ENCODE data around the gene KDM1A.

The KDM1A gene

GRCh38 chr1:23013657-23014056 lies 5.6 kb upstream of the KDM1A start:
- no peak for DNase-seq (ENCODE audit: low spot score)

- DNase-seq (ENCODE audit: low spot score) = no peak
These were observed 591 bp upstream of the KDM1A start for GRCh38 chr1:23018661-23019093.

DNA sequence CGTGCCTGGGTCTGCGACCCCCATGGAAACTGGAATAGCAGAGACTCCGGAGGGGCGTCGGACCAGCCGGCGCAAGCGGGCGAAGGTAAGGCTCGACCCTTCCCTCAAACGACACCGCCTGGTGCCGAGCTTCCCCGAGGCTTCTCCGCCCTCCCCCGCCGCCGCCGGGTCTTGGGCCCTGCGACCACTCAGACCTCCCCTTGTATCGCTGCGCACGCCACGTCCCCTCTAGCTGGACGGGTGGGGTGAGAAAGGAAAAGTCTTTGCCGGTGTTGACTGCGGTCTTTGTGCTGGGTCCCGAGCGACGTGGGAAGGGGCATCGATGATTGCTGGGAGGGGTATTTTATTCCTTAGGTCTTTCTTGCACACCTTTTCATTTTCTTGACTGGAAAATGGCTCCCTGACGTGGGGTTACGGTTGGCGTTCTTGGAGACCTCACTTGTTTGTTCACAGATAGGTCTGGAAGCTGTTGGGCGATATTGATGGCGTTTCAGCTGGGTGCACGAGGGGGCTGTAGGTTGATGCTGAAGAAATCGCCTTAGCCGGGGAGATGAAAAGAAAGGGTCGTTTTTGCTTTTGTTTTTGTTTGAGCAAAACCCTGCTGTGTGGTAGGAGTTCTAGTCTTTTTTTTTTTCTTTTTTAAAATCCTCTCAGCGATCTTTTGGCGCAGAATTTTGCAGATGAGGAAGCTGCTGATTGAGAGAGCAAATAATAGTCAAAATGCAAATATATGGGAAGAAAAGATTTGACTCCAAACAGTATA lies 776 bp downstream of the KDM1A start:
- peak; percentile 10 for DNase-seq (ENCODE audit: low spot score)

DNA sequence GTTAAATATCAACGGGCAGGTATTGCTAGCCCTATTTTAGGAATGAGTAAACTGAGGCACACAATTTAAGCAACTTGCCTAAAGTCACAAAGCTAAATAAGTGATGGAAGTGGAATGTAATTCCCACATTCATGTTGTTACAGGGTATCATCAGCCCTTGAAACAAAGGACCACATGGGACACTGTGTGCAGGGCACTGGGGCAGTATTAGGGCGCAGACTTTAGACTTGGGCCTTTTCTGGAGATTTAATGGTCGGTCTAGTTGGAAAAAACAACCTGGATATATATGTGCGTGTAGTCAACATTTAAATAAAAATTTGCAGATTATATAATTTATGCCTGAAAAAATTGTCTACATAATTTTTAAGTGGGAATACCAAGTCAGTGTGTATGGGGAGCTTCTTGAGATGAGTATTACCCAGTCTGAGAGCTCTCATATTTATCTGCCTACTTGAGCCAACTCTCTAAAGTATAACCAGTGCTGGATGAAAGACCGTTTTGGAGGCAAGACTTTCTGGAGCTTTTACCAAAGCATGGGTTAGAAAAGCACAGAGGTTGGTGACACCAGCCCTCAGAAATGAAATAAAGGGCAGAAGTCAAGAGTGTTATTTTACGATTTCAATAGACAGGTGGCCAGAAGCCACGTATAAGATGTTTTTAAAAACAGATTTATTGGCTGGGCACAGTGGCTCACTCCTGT lies 1.6 kb downstream of the KDM1A start:
- no peak for DNase-seq (ENCODE audit: low spot score)

- no peak for DNase-seq (ENCODE audit: low spot score)
These were observed 2.6 kb downstream of the KDM1A start for GRCh38 chr1:23021834-23022233.

GRCh38 chr1:23023174-23023845 lies 4.0 kb downstream of the KDM1A start:
- DNase-seq (ENCODE audit: low spot score) = no peak

GRCh38 chr1:23026568-23026967 lies 7.3 kb downstream of the KDM1A start:
- no peak for DNase-seq (ENCODE audit: low spot score)

DNA sequence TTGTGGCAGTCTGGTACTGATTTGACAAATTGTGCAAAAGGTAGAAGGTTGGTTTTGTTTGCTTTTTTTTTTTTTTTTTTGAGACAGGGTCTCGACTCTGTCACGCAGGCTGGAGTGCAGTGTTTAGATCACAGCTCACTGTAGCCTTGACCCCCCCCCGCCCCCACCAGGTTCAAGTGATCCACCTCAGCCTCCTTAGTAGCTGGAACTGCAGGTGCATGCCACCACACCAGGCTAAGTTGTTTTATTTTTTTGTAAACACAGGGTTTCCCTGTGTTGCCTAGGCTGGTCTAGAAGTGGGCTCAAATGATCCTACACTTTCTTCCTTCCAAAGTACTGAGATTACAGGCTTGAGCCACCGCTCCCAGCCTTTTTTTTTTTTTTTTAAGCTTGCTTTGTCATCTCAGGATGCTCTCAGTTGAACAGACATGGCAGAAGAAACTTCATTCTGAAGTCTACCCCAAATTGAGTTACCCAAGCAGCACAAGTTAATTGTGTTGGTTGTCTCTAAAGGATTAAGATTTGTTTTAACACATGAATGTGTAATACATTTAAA lies 8.2 kb downstream of the KDM1A start:
- DNase-seq (ENCODE audit: low spot score) = no peak

DNA sequence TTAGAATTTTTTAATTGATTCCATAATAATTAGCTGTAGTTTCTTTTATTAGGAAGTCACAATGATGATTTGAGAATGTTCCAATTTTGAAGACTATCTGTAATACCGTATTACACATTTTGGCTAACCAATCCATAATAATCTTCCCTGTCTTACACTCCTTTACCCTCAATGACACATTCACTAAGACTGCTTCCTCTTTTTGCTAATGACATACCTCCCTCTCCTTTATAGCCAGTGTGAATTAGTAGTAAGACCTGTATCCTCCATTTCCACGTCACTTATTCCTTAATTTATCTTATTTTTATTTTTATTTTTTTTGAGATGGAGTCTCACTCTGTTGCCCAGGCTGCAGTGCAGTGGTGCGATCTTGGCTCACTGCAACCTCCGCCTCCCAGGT lies 10.1 kb downstream of the KDM1A start:
- DNase-seq (ENCODE audit: low spot score) = no peak

- DNase-seq (ENCODE audit: low spot score) = no peak
These were observed 16.7 kb downstream of the KDM1A start for GRCh38 chr1:23035823-23036452.

DNA sequence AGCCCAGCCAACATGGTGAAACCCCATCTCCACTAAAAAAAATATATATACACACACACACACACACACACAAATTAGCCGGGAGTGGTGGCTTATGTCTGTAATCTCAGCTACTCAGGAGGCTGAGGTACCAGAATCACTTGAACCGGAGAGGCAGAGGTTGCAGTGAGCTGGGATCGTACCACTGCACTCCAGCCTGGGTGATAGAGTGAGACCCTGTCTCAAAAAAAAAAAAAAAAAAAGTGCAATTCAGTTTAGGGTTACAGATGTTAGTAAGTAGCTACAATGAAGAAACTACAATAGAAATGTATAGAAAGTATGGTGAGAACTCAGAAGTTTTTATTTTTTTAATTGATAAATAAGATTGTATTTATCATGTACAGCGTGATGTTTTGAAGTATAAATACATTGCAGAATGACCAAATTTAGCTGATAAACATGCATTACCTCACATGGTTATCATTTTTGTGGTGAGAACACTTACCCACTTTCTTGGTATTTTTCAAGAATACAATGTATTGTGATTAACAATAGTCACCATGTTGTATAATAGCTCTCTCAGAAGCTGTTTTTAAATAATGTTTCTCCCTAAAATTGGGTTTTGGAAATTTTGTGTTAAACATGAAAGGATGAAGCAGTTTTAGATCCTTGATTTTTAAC lies 17.9 kb downstream of the KDM1A start:
- DNase-seq (ENCODE audit: low spot score) = no peak

- DNase-seq (ENCODE audit: low spot score) = no peak
These were observed 20.1 kb downstream of the KDM1A start for GRCh38 chr1:23039308-23039826.

- DNase-seq (ENCODE audit: low spot score) = no peak
These were observed 21.2 kb downstream of the KDM1A start for GRCh38 chr1:23040509-23040908.

- no peak for DNase-seq (ENCODE audit: low spot score)
These were observed 24.8 kb downstream of the KDM1A start for GRCh38 chr1:23044035-23044434.

- DNase-seq (ENCODE audit: low spot score) = no peak
These were observed 30.9 kb downstream of the KDM1A start for GRCh38 chr1:23050201-23050600.

GRCh38 chr1:23051290-23051909 lies 32.1 kb downstream of the KDM1A start:
- no peak for DNase-seq (ENCODE audit: low spot score)

DNA sequence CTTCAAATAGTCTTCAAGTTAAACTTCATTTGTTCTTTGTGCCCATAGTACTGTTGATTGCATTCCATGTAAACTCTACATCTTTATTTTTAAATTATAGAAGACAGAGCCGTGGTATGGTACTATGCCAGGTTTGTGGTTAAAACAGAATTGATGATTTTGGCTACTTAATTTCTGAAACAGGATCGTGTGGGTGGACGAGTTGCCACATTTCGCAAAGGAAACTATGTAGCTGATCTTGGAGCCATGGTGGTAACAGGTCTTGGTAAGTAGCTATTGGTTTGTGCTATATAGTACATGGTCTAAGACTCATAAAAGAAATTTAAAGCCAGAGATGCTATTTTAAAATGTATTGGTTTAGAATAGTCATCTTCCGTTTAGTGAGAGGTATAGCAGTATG lies 38.0 kb downstream of the KDM1A start:
- no peak for DNase-seq (ENCODE audit: low spot score)

- no peak for DNase-seq (ENCODE audit: low spot score)
These were observed 43.0 kb downstream of the KDM1A start for GRCh38 chr1:23062271-23062670.

- no peak for DNase-seq (ENCODE audit: low spot score)
These were observed 46.1 kb downstream of the KDM1A start for GRCh38 chr1:23065385-23065784.

GRCh38 chr1:23066075-23066474 lies 46.8 kb downstream of the KDM1A start:
- DNase-seq (ENCODE audit: low spot score) = no peak

GRCh38 chr1:23069149-23069548 lies 49.9 kb downstream of the KDM1A start:
- no peak for DNase-seq (ENCODE audit: low spot score)
